ENCODE measurements around the gene FAM174C.

DNA sequence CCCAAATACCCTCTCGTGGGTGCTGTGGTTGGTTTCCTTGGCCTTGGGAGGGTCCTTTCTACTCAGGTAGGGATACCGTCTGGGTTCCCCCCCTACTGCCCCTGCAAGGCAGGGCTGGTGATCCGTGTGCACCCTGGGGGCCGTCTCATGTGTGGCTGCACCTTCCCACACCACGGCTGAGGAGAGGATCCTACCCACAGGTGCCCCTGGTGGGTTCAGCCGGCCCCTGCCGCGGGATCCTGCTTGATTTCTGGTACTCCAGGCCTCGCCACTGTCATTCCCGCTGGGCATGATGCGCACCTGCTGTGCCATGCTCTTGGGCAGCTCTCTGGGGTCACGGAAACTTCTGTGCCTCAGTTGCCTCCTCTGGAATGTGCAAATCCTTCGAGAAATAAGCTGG is 41.1 kb downstream of the FAM174C start:
- TF ChIP-seq, protein P1, sequence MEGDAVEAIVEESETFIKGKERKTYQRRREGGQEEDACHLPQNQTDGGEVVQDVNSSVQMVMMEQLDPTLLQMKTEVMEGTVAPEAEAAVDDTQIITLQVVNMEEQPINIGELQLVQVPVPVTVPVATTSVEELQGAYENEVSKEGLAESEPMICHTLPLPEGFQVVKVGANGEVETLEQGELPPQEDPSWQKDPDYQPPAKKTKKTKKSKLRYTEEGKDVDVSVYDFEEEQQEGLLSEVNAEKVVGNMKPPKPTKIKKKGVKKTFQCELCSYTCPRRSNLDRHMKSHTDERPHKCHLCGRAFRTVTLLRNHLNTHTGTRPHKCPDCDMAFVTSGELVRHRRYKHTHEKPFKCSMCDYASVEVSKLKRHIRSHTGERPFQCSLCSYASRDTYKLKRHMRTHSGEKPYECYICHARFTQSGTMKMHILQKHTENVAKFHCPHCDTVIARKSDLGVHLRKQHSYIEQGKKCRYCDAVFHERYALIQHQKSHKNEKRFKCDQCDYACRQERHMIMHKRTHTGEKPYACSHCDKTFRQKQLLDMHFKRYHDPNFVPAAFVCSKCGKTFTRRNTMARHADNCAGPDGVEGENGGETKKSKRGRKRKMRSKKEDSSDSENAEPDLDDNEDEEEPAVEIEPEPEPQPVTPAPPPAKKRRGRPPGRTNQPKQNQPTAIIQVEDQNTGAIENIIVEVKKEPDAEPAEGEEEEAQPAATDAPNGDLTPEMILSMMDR (IDR thresholded peaks at IDR 0.05): no peak
- no peak for TF ChIP-seq POLR2A (IDR thresholded peaks at IDR 0.05)
- TF ChIP-seq POLR2AphosphoS5 (IDR thresholded peaks at IDR 0.05; ENCODE audit: insufficient read depth in 1 of 2, low read depth in 1 of 2): no peak

All from vagina (tissue), 2 donors.